ENCODE data around the gene SFRP5.

DNA sequence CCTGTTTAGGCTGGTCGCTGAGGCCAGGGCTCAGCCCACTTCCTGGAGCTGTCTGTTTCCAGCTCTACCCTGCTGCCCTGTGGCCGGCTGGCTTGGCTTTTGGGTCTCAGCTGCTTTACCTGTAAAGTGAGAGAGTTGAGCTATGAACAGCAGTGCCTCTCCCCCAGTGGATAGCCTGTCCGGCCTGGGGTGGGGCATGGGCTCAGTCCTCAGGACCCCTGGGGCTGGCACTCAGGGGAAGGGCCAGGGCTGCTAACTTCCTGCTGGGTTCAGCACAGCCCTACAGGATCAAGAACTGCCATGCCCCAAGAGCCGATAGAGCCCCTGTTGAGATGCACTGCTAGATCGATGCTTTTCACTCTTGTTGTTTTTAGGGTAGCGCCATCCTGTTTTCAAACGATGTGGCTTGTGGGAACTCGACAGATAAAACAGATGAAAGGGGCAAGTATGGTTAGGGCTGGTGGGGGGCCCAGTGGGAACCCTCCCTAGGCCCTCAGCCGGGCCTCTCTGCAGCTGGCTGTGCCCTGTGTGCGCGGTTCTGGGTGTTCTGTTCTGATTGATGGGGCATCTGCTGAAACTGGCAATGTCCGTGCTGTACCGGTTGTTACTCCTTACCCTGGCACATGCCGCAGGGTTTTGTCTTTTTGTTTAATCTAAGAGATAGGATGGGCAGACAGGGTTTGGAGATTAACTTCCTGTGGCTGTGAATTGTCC, 10.0 kb upstream of the SFRP5 start:
- TF ChIP-seq, protein P1, sequence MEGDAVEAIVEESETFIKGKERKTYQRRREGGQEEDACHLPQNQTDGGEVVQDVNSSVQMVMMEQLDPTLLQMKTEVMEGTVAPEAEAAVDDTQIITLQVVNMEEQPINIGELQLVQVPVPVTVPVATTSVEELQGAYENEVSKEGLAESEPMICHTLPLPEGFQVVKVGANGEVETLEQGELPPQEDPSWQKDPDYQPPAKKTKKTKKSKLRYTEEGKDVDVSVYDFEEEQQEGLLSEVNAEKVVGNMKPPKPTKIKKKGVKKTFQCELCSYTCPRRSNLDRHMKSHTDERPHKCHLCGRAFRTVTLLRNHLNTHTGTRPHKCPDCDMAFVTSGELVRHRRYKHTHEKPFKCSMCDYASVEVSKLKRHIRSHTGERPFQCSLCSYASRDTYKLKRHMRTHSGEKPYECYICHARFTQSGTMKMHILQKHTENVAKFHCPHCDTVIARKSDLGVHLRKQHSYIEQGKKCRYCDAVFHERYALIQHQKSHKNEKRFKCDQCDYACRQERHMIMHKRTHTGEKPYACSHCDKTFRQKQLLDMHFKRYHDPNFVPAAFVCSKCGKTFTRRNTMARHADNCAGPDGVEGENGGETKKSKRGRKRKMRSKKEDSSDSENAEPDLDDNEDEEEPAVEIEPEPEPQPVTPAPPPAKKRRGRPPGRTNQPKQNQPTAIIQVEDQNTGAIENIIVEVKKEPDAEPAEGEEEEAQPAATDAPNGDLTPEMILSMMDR (IDR thresholded peaks at IDR 0.05): no peak
- TF ChIP-seq POLR2A (IDR thresholded peaks at IDR 0.05): no peak

Measured in lower leg skin (tissue), 3 donors.